Activated T-cell treated with anti-CD3 and anti-CD28 coated beads for 48 hours (primary cell): Measurements from ENCODE around the gene FBXO41.

Source experiments
- DNase-seq: peaks from one replicate; pipeline ENCODE4 v3.0.0-alpha.2; 2020; ENCODE audit warnings: low read depth

Gene FBXO41

GRCh38 chr2:73210696-73211095, 73.6 kb downstream of the FBXO41 start:
- no peak for DNase-seq

GRCh38 chr2:73210019-73210418, 74.3 kb downstream of the FBXO41 start:
- DNase-seq, result no peak

GRCh38 chr2:73208258-73208657, 76.0 kb downstream of the FBXO41 start:
- no peak for DNase-seq

- DNase-seq, result no peak
Measured at GRCh38 chr2:73205611-73206010, 78.7 kb downstream of the FBXO41 start.
